GM21360 (cell line): Measurements from ENCODE around the gene RAB11FIP4.

Experiments used
- ATAC-seq: cut with Tn5 transposase; IDR thresholded peaks from one replicate; pipeline ENCODE4 v1.9.1; 2021; ENCODE audit warnings: mild to moderate bottlenecking, moderate library complexity; ENCODE audit not compliant: unreplicated experiment

Gene RAB11FIP4

GRCh38 chr17:31480904-31481782 lies 89.7 kb downstream of the RAB11FIP4 start:
- no peak for ATAC-seq

- no peak for ATAC-seq
Measured at GRCh38 chr17:31481783-31482081, 90.3 kb downstream of the RAB11FIP4 start.

GRCh38 chr17:31484821-31485220 lies 93.3 kb downstream of the RAB11FIP4 start:
- ATAC-seq = no peak

GRCh38 chr17:31486351-31487062 lies 95.0 kb downstream of the RAB11FIP4 start:
- no peak for ATAC-seq

GRCh38 chr17:31487063-31487647 lies 95.7 kb downstream of the RAB11FIP4 start:
- no peak for ATAC-seq

- ATAC-seq = peak; percentile 58
Measured at GRCh38 chr17:31487648-31488263, 96.3 kb downstream of the RAB11FIP4 start.

- ATAC-seq = peak; percentile 10
Measured at GRCh38 chr17:31488264-31488981, 96.9 kb downstream of the RAB11FIP4 start.

- no peak for ATAC-seq
Measured at GRCh38 chr17:31488982-31489294, 97.5 kb downstream of the RAB11FIP4 start.

- no peak for ATAC-seq
Measured at GRCh38 chr17:31489295-31490018, 98.0 kb downstream of the RAB11FIP4 start.

GRCh38 chr17:31490019-31490650 lies 98.7 kb downstream of the RAB11FIP4 start:
- ATAC-seq = no peak

GRCh38 chr17:31490671-31491375 lies 99.3 kb downstream of the RAB11FIP4 start:
- ATAC-seq = no peak

- no peak for ATAC-seq
Measured at GRCh38 chr17:31491376-31492131, 100.1 kb downstream of the RAB11FIP4 start.

GRCh38 chr17:31492206-31492605 lies 100.7 kb downstream of the RAB11FIP4 start:
- ATAC-seq = no peak

GRCh38 chr17:31492880-31493655 lies 101.6 kb downstream of the RAB11FIP4 start:
- no peak for ATAC-seq

- ATAC-seq = no peak
Measured at GRCh38 chr17:31493656-31494155, 102.2 kb downstream of the RAB11FIP4 start.

GRCh38 chr17:31494259-31495021 lies 103.0 kb downstream of the RAB11FIP4 start:
- no peak for ATAC-seq
